SKM-1 treated with dmso at 0.1 percent for 144 hours (cell line): ENCODE results near the gene CCL7.

Experiments used
- DNase-seq: peaks from one replicate; lab custom pipeline; 2025; ENCODE audit not compliant: unreplicated experiment; lab: John Stamatoyannopoulos, UW

Gene CCL7

GRCh38 chr17:34283571-34283970 is 13.6 kb downstream of the CCL7 start:
- DNase-seq, result no peak

GRCh38 chr17:34285286-34285792 is 15.3 kb downstream of the CCL7 start, which contains the start of gene CCL11:
TSS of gene CCL11 (plus strand) at chr17:34285742. CDS start at chr17:34285809, 67 bp downstream.
- DNase-seq, result no peak

GRCh38 chr17:34287875-34288274 is 17.9 kb downstream of the CCL7 start:
- no peak for DNase-seq

- no peak for DNase-seq
These were observed 20.6 kb downstream of the CCL7 start for GRCh38 chr17:34290586-34290985.

GRCh38 chr17:34291721-34292348 is 21.8 kb downstream of the CCL7 start:
- no peak for DNase-seq

GRCh38 chr17:34299027-34299426 is 29.0 kb downstream of the CCL7 start:
- DNase-seq, result no peak

- DNase-seq, result no peak
These were observed 30.0 kb downstream of the CCL7 start for GRCh38 chr17:34299956-34300577.

- no peak for DNase-seq
These were observed 30.8 kb downstream of the CCL7 start for GRCh38 chr17:34300652-34301370.

GRCh38 chr17:34301986-34302385 is 32.0 kb downstream of the CCL7 start:
- DNase-seq, result no peak

GRCh38 chr17:34302636-34303035 is 32.6 kb downstream of the CCL7 start:
- DNase-seq, result no peak

GRCh38 chr17:34303606-34304005 is 33.6 kb downstream of the CCL7 start:
- no peak for DNase-seq

GRCh38 chr17:34305061-34305460 is 35.0 kb downstream of the CCL7 start:
- no peak for DNase-seq

GRCh38 chr17:34305606-34306005 is 35.6 kb downstream of the CCL7 start:
- DNase-seq, result no peak

- no peak for DNase-seq
These were observed 36.4 kb downstream of the CCL7 start for GRCh38 chr17:34306466-34306865.

- no peak for DNase-seq
These were observed 37.1 kb downstream of the CCL7 start for GRCh38 chr17:34307110-34307509.

GRCh38 chr17:34308371-34308770 is 38.4 kb downstream of the CCL7 start:
- no peak for DNase-seq

- DNase-seq, result no peak
These were observed 41.3 kb downstream of the CCL7 start for GRCh38 chr17:34311291-34311690.

- DNase-seq, result no peak
These were observed 42.1 kb downstream of the CCL7 start for GRCh38 chr17:34312080-34312479.

- no peak for DNase-seq
These were observed 43.1 kb downstream of the CCL7 start for GRCh38 chr17:34313164-34313563.

- no peak for DNase-seq
These were observed 44.3 kb downstream of the CCL7 start for GRCh38 chr17:34314279-34314678.

- no peak for DNase-seq
These were observed 48.5 kb downstream of the CCL7 start for GRCh38 chr17:34318474-34318873.

- no peak for DNase-seq
These were observed 49.0 kb downstream of the CCL7 start, which contains the start of gene CCL8 for GRCh38 chr17:34319039-34319483. TSS of gene CCL8 (plus strand) at chr17:34319435. CDS start at chr17:34319502, 67 bp downstream.
